Thyroid gland (tissue), 4 donors: ENCODE data around the gene CILP2. TPM values are rescaled to one million over a fixed set of nuclear protein-coding genes. Genes with fewer than 3 reads are reported as not detected.

Experiments
- DNase-seq, 2 donors: peaks; one replicate each; pipeline ENCODE4 v3.0.0-alpha.2; 2019
- H3K27ac ChIP-seq, 3 donors: fragments of 200-600 bp; sonication (generic); 1 replicate in 2 of 3; 2 replicates in 1 of 3; pipeline ENCODE4 v1.5.1; 2016 to 2019; ENCODE audit warnings: mild to moderate bottlenecking in 1 of 3, moderate library complexity in 1 of 3
- H3K27me3 ChIP-seq: fragments of 200-600 bp; sonication (generic); one replicate; pipeline ENCODE4 v1.5.1; 2019
- H3K36me3 ChIP-seq, 2 donors: fragments of 200-600 bp; sonication (generic); one replicate each; pipeline ENCODE4 v1.5.1; 2016 to 2019
- H3K4me1 ChIP-seq, 2 donors: fragments of 200-600 bp; sonication (generic); one replicate each; pipeline ENCODE4 v1.5.1; 2017 to 2019
- H3K4me3 ChIP-seq, 3 donors: fragments of 200-600 bp; sonication (generic); replicated peaks in 1 of 3; 1 replicate in 2 of 3; 2 replicates in 1 of 3; pipeline ENCODE4 v1.5.1; 2016; ENCODE audit warnings: mild to moderate bottlenecking in 1 of 3
- H3K9me3 ChIP-seq: fragments of 200-600 bp; sonication (generic); one replicate; pipeline ENCODE4 v1.5.1; 2017
- CTCF ChIP-seq, 6 experiments: fragments of 200-600 bp in 3 of 6; fragments of 450-650 bp in 3 of 6; sonication (generic) in 3 of 6; IDR thresholded peaks; one replicate each; pipeline ENCODE4 v1.5.1; 2016 to 2019; ENCODE audit warnings: antibody characterized with exemption in 6 of 6, mild to moderate bottlenecking in 2 of 6, inconsistent platforms in 1 of 6, moderate library complexity in 1 of 6
- POLR2A ChIP-seq, 2 donors: fragments of 450-650 bp; IDR thresholded peaks; one replicate each; pipeline ENCODE4 v1.6.1; 2017; ENCODE audit warnings: antibody characterized with exemption in 2 of 2, mild to moderate bottlenecking in 2 of 2, moderate library complexity in 1 of 2
- WGBS, 2 donors: methylation state at CpG; one replicate each; pipeline ENCODE4 v1.1.5; 2017; 5-methylcytosine and 5-hydroxymethylcytosine counted together
- intact Hi-C: fragments of 100-400 bp; cut with DNase I; formaldehyde crosslinking; loops from one replicate; pipeline ENCODE4 v1.15.1; 2023
- total RNA-seq, 4 donors: library from RNA; depleted of rRNA; stranded (reverse); fragments of >200 nt; gene quantifications; one replicate each; pipeline ENCODE4 v1.2.3, GENCODE V29; 2016

CILP2 gene
- total RNA-seq, 4 donors from 2014 or later = 0.63 to 4.2 (median 2.4) TPM

- no peaks in the 10 kb centered on the region for H3K4me1 ChIP-seq
- WGBS, 2 donors = 89 to 90% methylated on average over 6 of the region's 6 CpGs
Observed at GRCh38 chr19:19578252-19578651, 40.2 kb downstream of the CILP2 start.

GRCh38 chr19:19579533-19580361, 41.7 kb downstream of the CILP2 start:
- DNase-seq = no peak
- WGBS, 2 donors = 91 to 94% methylated on average over 20 to 25 of the region's 25 CpGs
- H3K9me3 ChIP-seq = no peaks in the 10 kb centered on the region
- H3K27me3 ChIP-seq = no peaks in the 10 kb centered on the region
- no peak for TF ChIP-seq CTCF (IDR thresholded peaks at IDR 0.05)
- no peak for TF ChIP-seq POLR2A (IDR thresholded peaks at IDR 0.05)
- no peaks in the 10 kb centered on the region for H3K4me1 ChIP-seq
- no peak overlapping the region for H3K27ac ChIP-seq
- no peak overlapping the region for H3K4me3 ChIP-seq
- intact Hi-C loops = no loop called here
- no peaks in the 10 kb centered on the region for H3K36me3 ChIP-seq

More at GRCh38 chr19:19578252-19578651, 40.2 kb downstream of the CILP2 start:
- H3K27ac ChIP-seq = no peak overlapping the region
- TF ChIP-seq POLR2A (IDR thresholded peaks at IDR 0.05) (no peak), CTCF (IDR thresholded peaks at IDR 0.05) (no peak)
- intact Hi-C loops = no loop called here
- no peak for DNase-seq
- no peak overlapping the region for H3K4me3 ChIP-seq
- H3K27me3 ChIP-seq = no peaks in the 10 kb centered on the region
- H3K9me3 ChIP-seq = no peaks in the 10 kb centered on the region
- H3K36me3 ChIP-seq = no peaks in the 10 kb centered on the region

- WGBS, 2 donors = 95 to 97% methylated on average over 4 of the region's 4 CpGs
- no peak for DNase-seq
- TF ChIP-seq CTCF (IDR thresholded peaks at IDR 0.05) = no peak
- TF ChIP-seq POLR2A (IDR thresholded peaks at IDR 0.05) = no peak
- Histone ChIP-seq H3K36me3 (no peaks in the 10 kb centered on the region), H3K27ac (no peak overlapping the region), H3K4me1 (no peaks in the 10 kb centered on the region), H3K4me3 (no peak overlapping the region), H3K9me3 (no peaks in the 10 kb centered on the region), H3K27me3 (no peaks in the 10 kb centered on the region)
- intact Hi-C loops = no loop called here
Observed at GRCh38 chr19:19580418-19580817, 42.4 kb downstream of the CILP2 start.

- H3K4me1 ChIP-seq = no peaks in the 10 kb centered on the region
- intact Hi-C loops = no loop called here
Observed at GRCh38 chr19:19581391-19581790, 43.3 kb downstream of the CILP2 start.

More at GRCh38 chr19:19581391-19581790, 43.3 kb downstream of the CILP2 start:
- Histone ChIP-seq H3K4me3 (no peak overlapping the region), H3K9me3 (no peaks in the 10 kb centered on the region), H3K36me3 (no peaks in the 10 kb centered on the region), H3K27me3 (no peaks in the 10 kb centered on the region), H3K27ac (no peak overlapping the region)
- WGBS, 2 donors = 94 to 96% methylated on average over 12 to 13 of the region's 13 CpGs
- TF ChIP-seq CTCF (IDR thresholded peaks at IDR 0.05) = no peak
- no peak for TF ChIP-seq POLR2A (IDR thresholded peaks at IDR 0.05)
- no peak for DNase-seq
